Thyroid gland (tissue), 4 donors: Measurements from ENCODE around the gene FBXL20. TPM values are rescaled to one million over a fixed set of nuclear protein-coding genes. Genes with fewer than 3 reads are reported as not detected.

Experiments
- DNase-seq, 2 donors: peaks; one replicate each; pipeline ENCODE4 v3.0.0-alpha.2; 2019
- H3K27ac ChIP-seq, 3 donors: fragments of 200-600 bp; sonication (generic); 1 replicate in 2 of 3; 2 replicates in 1 of 3; pipeline ENCODE4 v1.5.1; 2016 to 2019; ENCODE audit warnings: mild to moderate bottlenecking in 1 of 3, moderate library complexity in 1 of 3
- H3K27me3 ChIP-seq: fragments of 200-600 bp; sonication (generic); one replicate; pipeline ENCODE4 v1.5.1; 2019
- H3K36me3 ChIP-seq, 2 donors: fragments of 200-600 bp; sonication (generic); one replicate each; pipeline ENCODE4 v1.5.1; 2016 to 2019
- H3K4me1 ChIP-seq, 2 donors: fragments of 200-600 bp; sonication (generic); one replicate each; pipeline ENCODE4 v1.5.1; 2017 to 2019
- H3K4me3 ChIP-seq, 3 donors: fragments of 200-600 bp; sonication (generic); replicated peaks in 1 of 3; 1 replicate in 2 of 3; 2 replicates in 1 of 3; pipeline ENCODE4 v1.5.1; 2016; ENCODE audit warnings: mild to moderate bottlenecking in 1 of 3
- H3K9me3 ChIP-seq: fragments of 200-600 bp; sonication (generic); one replicate; pipeline ENCODE4 v1.5.1; 2017
- CTCF ChIP-seq, 6 experiments: fragments of 200-600 bp in 3 of 6; fragments of 450-650 bp in 3 of 6; sonication (generic) in 3 of 6; IDR thresholded peaks; one replicate each; pipeline ENCODE4 v1.5.1; 2016 to 2019; ENCODE audit warnings: antibody characterized with exemption in 6 of 6, mild to moderate bottlenecking in 2 of 6, inconsistent platforms in 1 of 6, moderate library complexity in 1 of 6
- POLR2A ChIP-seq, 2 donors: fragments of 450-650 bp; IDR thresholded peaks; one replicate each; pipeline ENCODE4 v1.6.1; 2017; ENCODE audit warnings: antibody characterized with exemption in 2 of 2, mild to moderate bottlenecking in 2 of 2, moderate library complexity in 1 of 2
- WGBS, 2 donors: methylation state at CpG; one replicate each; pipeline ENCODE4 v1.1.5; 2017; 5-methylcytosine and 5-hydroxymethylcytosine counted together
- intact Hi-C: fragments of 100-400 bp; cut with DNase I; formaldehyde crosslinking; loops from one replicate; pipeline ENCODE4 v1.15.1; 2023
- total RNA-seq, 4 donors: library from RNA; depleted of rRNA; stranded (reverse); fragments of >200 nt; gene quantifications; one replicate each; pipeline ENCODE4 v1.2.3, GENCODE V29; 2016

Gene FBXL20
- total RNA-seq, 4 donors from 2014 or later: 17.2 to 27.7 (median 22.2) TPM

DNA sequence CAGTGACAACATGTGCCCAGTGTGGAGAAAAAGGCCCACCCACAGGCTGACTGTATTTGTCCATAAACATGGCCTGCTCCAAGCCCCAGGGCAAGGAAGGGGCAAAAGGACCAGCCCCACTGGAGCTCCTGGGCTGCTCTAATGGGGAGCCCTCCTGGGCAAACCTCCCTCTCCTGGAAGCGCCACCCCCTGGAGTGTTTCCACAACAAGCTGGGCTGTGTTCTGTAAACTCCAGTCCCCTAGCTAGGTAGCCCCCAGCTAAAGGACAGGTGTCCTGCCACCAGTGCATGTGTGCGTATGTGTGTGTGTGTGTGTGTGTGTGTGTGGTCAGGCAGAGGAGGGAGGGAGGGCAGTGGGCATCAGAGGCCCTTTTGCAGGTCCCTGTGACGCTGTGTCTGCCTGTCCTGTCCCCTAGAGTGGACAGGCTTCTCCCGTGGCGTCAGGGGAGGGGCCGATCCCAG, 164.4 kb downstream of the FBXL20 start:
- Histone ChIP-seq H3K36me3 (no peaks in the 10 kb centered on the region), H3K27me3 (no peaks in the 10 kb centered on the region), H3K9me3 (no peaks in the 10 kb centered on the region), H3K4me1 (peaks cover 0 to 22% of the 10 kb centered on the region in 2 donors), H3K4me3 (no peak overlapping the region), H3K27ac (no peak overlapping the region)
- TF ChIP-seq POLR2A (IDR thresholded peaks at IDR 0.05) (no peak), CTCF (IDR thresholded peaks at IDR 0.05) (no peak)
- WGBS, 2 donors: 71 to 83% methylated on average over 5 of the region's 6 CpGs
- no peak for DNase-seq
- intact Hi-C loops: loop anchor here (10.0 kb wide), 1 partner anchor 172 kb away; no protein-coding TSS in a partner anchor

GRCh38 chr17:39236450-39236927, 164.9 kb downstream of the FBXL20 start:
- Histone ChIP-seq H3K27ac (no peak overlapping the region), H3K4me1 (peaks cover 0 to 24% of the 10 kb centered on the region in 2 donors), H3K9me3 (no peaks in the 10 kb centered on the region), H3K27me3 (no peaks in the 10 kb centered on the region), H3K4me3 (no peak overlapping the region), H3K36me3 (no peaks in the 10 kb centered on the region)
- TF ChIP-seq POLR2A (IDR thresholded peaks at IDR 0.05) (no peak), CTCF (IDR thresholded peaks at IDR 0.05) (no peak)
- intact Hi-C loops: loop anchor here (10.0 kb wide), 1 partner anchor 172 kb away; no protein-coding TSS in a partner anchor
- 33 to 42% methylated on average over 3 to 5 of the region's 5 CpGs for WGBS, 2 donors
- no peak for DNase-seq

- Histone ChIP-seq H3K36me3 (no peaks in the 10 kb centered on the region), H3K27me3 (no peaks in the 10 kb centered on the region), H3K9me3 (no peaks in the 10 kb centered on the region), H3K4me3 (no peak overlapping the region), H3K4me1 (peaks cover 0 to 24% of the 10 kb centered on the region in 2 donors), H3K27ac (no peak overlapping the region)
- WGBS, 2 donors: 30 to 32% methylated on average over 18 of the region's 18 CpGs
- no peak for TF ChIP-seq POLR2A (IDR thresholded peaks at IDR 0.05)
- TF ChIP-seq CTCF (IDR thresholded peaks at IDR 0.05): peak in 4 of 6 experiments; percentile 39 to 45 (median 44)
- intact Hi-C loops: loop anchor here (10.0 kb wide), 1 partner anchor 171 kb away; no protein-coding TSS in a partner anchor
- DNase-seq: peak in 1 of 2 donors; percentile 22
Measured at GRCh38 chr17:39235555-39236449, 165.6 kb downstream of the FBXL20 start.

DNA sequence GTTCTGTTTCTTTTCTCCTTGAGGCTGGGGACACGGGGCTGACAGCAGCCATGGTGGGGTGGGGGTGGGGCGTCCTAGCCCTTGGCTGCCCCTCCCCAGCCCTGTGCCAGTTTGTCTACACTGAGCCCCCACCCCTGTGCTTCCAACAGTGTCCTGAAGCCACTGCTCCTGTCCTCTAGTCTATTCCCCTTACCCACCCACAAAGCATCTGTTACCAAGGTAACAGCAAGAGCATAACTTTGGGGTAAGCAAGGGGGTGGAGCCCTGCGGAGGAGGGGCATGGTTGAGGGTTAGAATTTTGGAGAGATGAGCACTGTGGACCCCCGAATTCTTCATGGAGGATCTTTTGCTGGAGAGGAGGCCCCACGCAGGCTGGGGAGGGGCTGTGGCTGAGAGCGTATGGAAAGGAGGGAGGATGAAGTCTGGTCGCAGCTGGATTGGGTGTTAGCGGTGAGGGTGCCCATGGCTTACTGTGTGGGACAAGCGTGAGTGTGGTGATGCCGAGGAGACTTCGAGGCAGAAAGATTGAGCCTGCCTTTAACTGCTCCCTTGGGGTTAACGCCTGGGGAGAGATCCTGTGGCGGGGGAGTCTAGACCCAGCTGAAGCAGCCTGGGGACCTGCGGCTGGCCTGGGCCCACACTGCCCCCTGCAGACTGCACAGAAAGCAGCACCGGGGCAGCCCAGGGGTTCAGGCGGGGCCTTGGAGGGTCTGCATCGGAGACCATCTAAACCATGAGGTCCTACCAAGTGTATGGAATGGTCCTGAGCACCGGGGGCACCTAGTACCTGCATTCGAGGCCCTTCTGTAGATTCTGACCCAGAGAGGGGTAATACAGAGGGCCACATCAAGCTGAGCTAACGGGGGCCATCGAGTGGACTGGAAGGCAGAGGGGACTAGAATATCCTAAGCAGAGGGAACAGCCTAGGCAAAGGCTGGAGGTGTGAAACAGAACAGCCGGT, 169.6 kb downstream of the FBXL20 start:
- peaks cover 0 to 11% of the 10 kb centered on the region in 2 donors for H3K4me1 ChIP-seq
- H3K27ac ChIP-seq: no peak overlapping the region
- TF ChIP-seq CTCF (IDR thresholded peaks at IDR 0.05) (peak; percentile 35 to 76 (median 54)), POLR2A (IDR thresholded peaks at IDR 0.05) (no peak)
- 11% methylated on average over 19 to 21 of the region's 22 CpGs for WGBS, 2 donors
- DNase-seq: peak; percentile 35 to 41
- H3K4me3 ChIP-seq: no peak overlapping the region
- H3K27me3 ChIP-seq: no peaks in the 10 kb centered on the region
- intact Hi-C loops: loop anchor here (10.0 kb wide), 1 partner anchor 167 kb away; no protein-coding TSS in a partner anchor
- H3K36me3 ChIP-seq: no peaks in the 10 kb centered on the region
- no peaks in the 10 kb centered on the region for H3K9me3 ChIP-seq
